Measurements from ENCODE around the gene HACD4. TPM values are rescaled to one million over a fixed set of nuclear protein-coding genes. Genes with fewer than 3 reads are reported as not detected.

The HACD4 gene
- total and polyA plus RNA-seq, 2 experiments from 2014 or later, result 1.7 to 2.5 TPM

- Histone ChIP-seq H3K4me3 (no peak overlapping the region), H3K4me2 (no peak overlapping the region), H4K20me1 (replicated peaks; ENCODE audit: insufficient read depth) (no peaks in the 10 kb centered on the region), H3K36me3 (ENCODE audit: insufficient read depth) (no peaks in the 10 kb centered on the region), H3K79me2 (replicated peaks; ENCODE audit: insufficient read depth) (no peaks in the 10 kb centered on the region), H3K27ac (ENCODE audit: low read depth) (no peak overlapping the region), H3K27me3 (ENCODE audit: insufficient read depth) (no peaks in the 10 kb centered on the region), H3K4me1 (ENCODE audit: insufficient read depth) (no peaks in the 10 kb centered on the region), H3K9me2 (ENCODE audit: insufficient read depth) (no peaks in the 10 kb centered on the region; the same call in 1 of the 2 replicates), H2AFZ (no peak overlapping the region), H3F3A (replicated peaks; ENCODE audit: low read depth) (no peaks in the 10 kb centered on the region)
- no peak for TF ChIP-seq ZNF114 (CRISPR knock-in tag; IDR thresholded peaks at IDR 0.05)
- TF ChIP-seq EZH2phosphoT487 (IDR thresholded peaks at IDR 0.05; ENCODE audit: unreplicated experiment), result no peak
- TF ChIP-seq REST (IDR thresholded peaks at IDR 0.05; ENCODE audit: unreplicated experiment), result no peak
- TF ChIP-seq ZNF331 (CRISPR knock-in tag; IDR thresholded peaks at IDR 0.05; ENCODE audit: low read depth), result no peak
- no peak for TF ChIP-seq CTCF (conservative IDR thresholded peaks at IDR 0.05; ENCODE audit: low read depth in 2 of 2)
- TF ChIP-seq JUNB (IDR thresholded peaks at IDR 0.05; ENCODE audit: unreplicated experiment), result no peak
- no peak; the same call in 1 of the 2 replicates for TF ChIP-seq NANOG (IDR thresholded peaks at IDR 0.05; ENCODE audit: borderline replicate concordance)
- TF ChIP-seq CREB1 (CRISPR knock-in tag; IDR thresholded peaks at IDR 0.05; ENCODE audit: low read depth), result no peak
- no peak for TF ChIP-seq ZNF462 (CRISPR knock-in tag; IDR thresholded peaks at IDR 0.05)
- Mint-ChIP-seq H3K27me3 (ENCODE audit: insufficient read depth, low read depth, poor library complexity) (peaks cover 2% of the 10 kb centered on the region), H3K27ac (no peak overlapping the region), H3K9me3 (0 out of 3 replicates have a peak, but pooled peaks cover 2% of the 10 kb centered on the region), H3K4me3 (no peak overlapping the region), H3K4me1 (peaks cover 15% of the 10 kb centered on the region), H3K36me3 (ENCODE audit: low read depth) (peaks cover 17% of the 10 kb centered on the region)
- ATAC-seq (no peak), DNase-seq (ENCODE audit: low spot score) (peak; percentile 8)
Observed at GRCh38 chr9:20988061-20988460, 43.4 kb downstream of the HACD4 start.

Data from GM23338 (cell line).